Trophoblast cell (in vitro differentiated cells and primary cell): ENCODE data around the gene CUX1.

Source experiments
- DNase-seq, 2 donors: peaks; one replicate each; pipeline ENCODE4 v3.0.0-alpha.2; 2016
- H2AFZ ChIP-seq: 2 replicates; pipeline ENCODE4 v1.6.1; 2013; ENCODE audit warnings: low read length, moderate library complexity, mild to moderate bottlenecking; ENCODE audit not compliant: insufficient read depth, poor library complexity
- H2AK5ac ChIP-seq: 2 replicates; pipeline ENCODE4 v1.6.1; 2013; ENCODE audit warnings: mild to moderate bottlenecking, low read length
- H2BK120ac ChIP-seq: 2 replicates; pipeline ENCODE4 v1.6.1; 2013; ENCODE audit warnings: low read length, mild to moderate bottlenecking, moderate library complexity; ENCODE audit not compliant: insufficient read depth, poor library complexity
- H2BK12ac ChIP-seq: 2 replicates; pipeline ENCODE4 v1.6.1; 2013; ENCODE audit warnings: mild to moderate bottlenecking, low read length, moderate library complexity
- H2BK5ac ChIP-seq: 2 replicates; pipeline ENCODE4 v1.6.1; 2013; ENCODE audit warnings: low read length, low read depth, moderate library complexity, mild to moderate bottlenecking; ENCODE audit not compliant: poor library complexity
- H3K14ac ChIP-seq: 2 replicates; pipeline ENCODE4 v1.6.1; 2013; ENCODE audit warnings: mild to moderate bottlenecking, low read length
- H3K18ac ChIP-seq: 2 replicates; pipeline ENCODE4 v1.6.1; 2013; ENCODE audit warnings: mild to moderate bottlenecking, low read length
- H3K23ac ChIP-seq: 2 replicates; pipeline ENCODE4 v1.6.1; 2013; ENCODE audit warnings: low read length
- H3K27ac ChIP-seq: 2 replicates; pipeline ENCODE4 v1.5.1; 2013; ENCODE audit warnings: low read depth, mild to moderate bottlenecking, inconsistent platforms, low read length, moderate library complexity
- H3K27me3 ChIP-seq: 2 replicates; pipeline ENCODE4 v1.6.1; 2013; ENCODE audit warnings: inconsistent platforms, mild to moderate bottlenecking, low read length, moderate library complexity; ENCODE audit not compliant: insufficient read depth
- H3K36me3 ChIP-seq, 2 experiments: 1 replicate in 1 of 2; 2 replicates in 1 of 2; pipeline ENCODE4 v1.6.1; 2013; ENCODE audit warnings: low read length in 2 of 2, mild to moderate bottlenecking in 2 of 2, moderate library complexity in 1 of 2; ENCODE audit not compliant: insufficient read depth in 2 of 2, control insufficient read depth in 1 of 2
- H3K4ac ChIP-seq: 2 replicates; pipeline ENCODE4 v1.6.1; 2013; ENCODE audit warnings: low read depth, mild to moderate bottlenecking, low read length, moderate library complexity
- H3K4me1 ChIP-seq, 2 experiments: 1 replicate in 1 of 2; 2 replicates in 1 of 2; pipeline ENCODE4 v1.6.1; 2013; ENCODE audit warnings: low read length in 2 of 2, mild to moderate bottlenecking in 2 of 2, moderate library complexity in 1 of 2; ENCODE audit not compliant: insufficient read depth in 2 of 2, control insufficient read depth in 1 of 2
- H3K4me2 ChIP-seq: 2 replicates; pipeline ENCODE4 v1.6.1; 2013; ENCODE audit warnings: inconsistent platforms, mild to moderate bottlenecking, low read length, moderate library complexity
- H3K4me3 ChIP-seq: 2 replicates; pipeline ENCODE4 v1.5.1; 2013; ENCODE audit warnings: mild to moderate bottlenecking, low read depth, low read length, inconsistent platforms
- H3K79me1 ChIP-seq: one replicate; pipeline ENCODE4 v1.6.1; 2013; ENCODE audit warnings: low read length
- H3K79me2 ChIP-seq: 2 replicates; pipeline ENCODE4 v1.6.1; 2013; ENCODE audit warnings: low read length, mild to moderate bottlenecking; ENCODE audit not compliant: control insufficient read depth, insufficient read depth, poor library complexity
- H3K9ac ChIP-seq: 2 replicates; pipeline ENCODE4 v1.6.1; 2013; ENCODE audit warnings: mild to moderate bottlenecking, low read length
- H3K9me3 ChIP-seq: 2 replicates; pipeline ENCODE4 v1.6.1; 2013; ENCODE audit warnings: low read depth, mild to moderate bottlenecking, control low read depth, inconsistent platforms, low read length; ENCODE audit not compliant: insufficient read depth
- H4K12ac ChIP-seq: 2 replicates; pipeline ENCODE4 v1.6.1; 2013; ENCODE audit warnings: low read depth, mild to moderate bottlenecking, low read length, moderate library complexity
- H4K8ac ChIP-seq: 2 replicates; pipeline ENCODE4 v1.6.1; 2013; ENCODE audit warnings: low read depth, mild to moderate bottlenecking, low read length, moderate library complexity
- H4K91ac ChIP-seq: one replicate; pipeline ENCODE4 v1.6.1; 2013; ENCODE audit warnings: low read depth, mild to moderate bottlenecking, low read length, moderate library complexity
- WGBS: extraction: QIAGEN DNeasy Blood & Tissue Kit; methylation state at CpG from one replicate; pipeline ENCODE4 v1.1.7; 2013; ENCODE audit warnings: missing lambda C conversion rate; ENCODE audit not compliant: insufficient read length, insufficient coverage; ENCODE audit errors: extremely low coverage; 5-methylcytosine and 5-hydroxymethylcytosine counted together

CUX1 gene

GRCh38 chr7:101868191-101868950 lies 50.9 kb downstream of the CUX1 start:
- Histone ChIP-seq H3K4me3 (no peak overlapping the region), H3K9ac (no peak overlapping the region), H4K91ac (no peak overlapping the region), H2BK5ac (no peak overlapping the region), H3K79me2 (peaks cover 10% of the 10 kb centered on the region), H2AFZ (no peak overlapping the region), H4K8ac (no peak overlapping the region), H3K18ac (peak overlapping the region; percentile 14), H3K4me2 (no peak overlapping the region), H2AK5ac (no peak overlapping the region), H2BK12ac (no peak overlapping the region), H3K27me3 (no peaks in the 10 kb centered on the region), H3K4me1 (peaks cover 21 to 29% of the 10 kb centered on the region in 2 experiments), H2BK120ac (no peak overlapping the region), H3K36me3 (no peaks in the 10 kb centered on the region), H3K9me3 (peaks cover 2% of the 10 kb centered on the region), H3K14ac (no peak overlapping the region), H3K4ac (peak overlapping the region; percentile 42), H4K12ac (no peak overlapping the region), H3K27ac (no peak overlapping the region), H3K23ac (no peak overlapping the region), H3K79me1 (peaks cover 14% of the 10 kb centered on the region)
- WGBS: no CpG with 5 or more reads among the region's 11 CpGs
- DNase-seq: no peak

- H2BK120ac ChIP-seq: peak overlapping the region; percentile 64
- no CpG with 5 or more reads among the region's 38 CpGs for WGBS
Observed at GRCh38 chr7:101869026-101869900, 51.8 kb downstream of the CUX1 start.

GRCh38 chr7:101869901-101870290 lies 52.5 kb downstream of the CUX1 start:
- Histone ChIP-seq H4K91ac (peak overlapping the region; percentile 78), H2BK12ac (peak overlapping the region; percentile 62), H3K9ac (no peak overlapping the region), H2BK120ac (peak overlapping the region; percentile 64), H3K27me3 (no peaks in the 10 kb centered on the region), H3K79me2 (peaks cover 13% of the 10 kb centered on the region), H3K23ac (no peak overlapping the region), H4K12ac (peak overlapping the region; percentile 12), H2AK5ac (peak overlapping the region; percentile 89), H3K18ac (peak overlapping the region; percentile 89), H3K4ac (peak overlapping the region; percentile 16), H3K79me1 (peaks cover 14% of the 10 kb centered on the region), H3K4me3 (no peak overlapping the region), H4K8ac (peak overlapping the region; percentile 42), H3K9me3 (peaks cover 2% of the 10 kb centered on the region), H3K4me2 (peak overlapping the region; percentile 16), H2AFZ (peak overlapping the region; percentile 21), H3K14ac (peak overlapping the region; percentile 83), H3K4me1 (peaks cover 25 to 37% of the 10 kb centered on the region in 2 experiments), H3K36me3 (no peaks in the 10 kb centered on the region), H2BK5ac (peak overlapping the region; percentile 70), H3K27ac (peak overlapping the region; percentile 91)
- no CpG with 5 or more reads among the region's 7 CpGs for WGBS
- DNase-seq: no peak

More at GRCh38 chr7:101869026-101869900, 51.8 kb downstream of the CUX1 start:
- Histone ChIP-seq H3K9me3 (peaks cover 2% of the 10 kb centered on the region), H3K18ac (peak overlapping the region; percentile 89), H3K36me3 (no peaks in the 10 kb centered on the region), H3K4ac (peak overlapping the region; percentile 16), H2BK5ac (peak overlapping the region; percentile 70), H4K8ac (peak overlapping the region; percentile 36), H2BK12ac (peak overlapping the region; percentile 33), H3K14ac (peak overlapping the region; percentile 83), H3K4me2 (peak overlapping the region; percentile 16), H3K4me3 (no peak overlapping the region), H2AK5ac (peak overlapping the region; percentile 89), H3K4me1 (peaks cover 21 to 33% of the 10 kb centered on the region in 2 experiments), H3K79me1 (peaks cover 14% of the 10 kb centered on the region), H3K27me3 (no peaks in the 10 kb centered on the region), H3K9ac (peak overlapping the region; percentile 24), H3K79me2 (peaks cover 10% of the 10 kb centered on the region), H4K91ac (peak overlapping the region; percentile 78), H3K27ac (peak overlapping the region; percentile 91), H4K12ac (peak overlapping the region; percentile 12), H2AFZ (peak overlapping the region; percentile 21), H3K23ac (no peak overlapping the region)
- peak in 1 of 2 donors; percentile 30 for DNase-seq

- Histone ChIP-seq H3K36me3 (no peaks in the 10 kb centered on the region), H3K23ac (no peak overlapping the region), H2BK12ac (peak overlapping the region; percentile 75), H2AK5ac (no peak overlapping the region), H3K4me1 (peaks cover 27 to 38% of the 10 kb centered on the region in 2 experiments), H2AFZ (no peak overlapping the region), H4K12ac (no peak overlapping the region), H3K79me2 (peaks cover 15% of the 10 kb centered on the region), H3K4me3 (no peak overlapping the region), H2BK120ac (peak overlapping the region; percentile 84), H3K9me3 (peaks cover 2% of the 10 kb centered on the region), H3K18ac (peak overlapping the region; percentile 74), H3K4me2 (peak overlapping the region; percentile 16), H3K27me3 (no peaks in the 10 kb centered on the region), H4K91ac (peak overlapping the region; percentile 79), H3K4ac (peak overlapping the region; percentile 28), H3K27ac (peak overlapping the region; percentile 91), H3K14ac (peak overlapping the region; percentile 7), H4K8ac (peak overlapping the region; percentile 42), H2BK5ac (peak overlapping the region; percentile 92), H3K79me1 (peaks cover 14% of the 10 kb centered on the region), H3K9ac (no peak overlapping the region)
- peak; percentile 70 to 90 for DNase-seq
- WGBS: no CpG with 5 or more reads among the region's 12 CpGs
Observed at GRCh38 chr7:101870361-101871062, 53.1 kb downstream of the CUX1 start.
